HG03432 (cell line): ENCODE results near the gene OR1I1.
"Not testable (repeated sequence)": the region's sequence is repeated elsewhere in the genome, so short reads cannot be mapped to it uniquely, and the experiment has no call there.

Experiments
- ATAC-seq: cut with Tn5 transposase; IDR thresholded peaks from one replicate; pipeline ENCODE4 v1.9.1; 2021; ENCODE audit warnings: mild to moderate bottlenecking, moderate library complexity; ENCODE audit not compliant: unreplicated experiment

Gene OR1I1

DNA sequence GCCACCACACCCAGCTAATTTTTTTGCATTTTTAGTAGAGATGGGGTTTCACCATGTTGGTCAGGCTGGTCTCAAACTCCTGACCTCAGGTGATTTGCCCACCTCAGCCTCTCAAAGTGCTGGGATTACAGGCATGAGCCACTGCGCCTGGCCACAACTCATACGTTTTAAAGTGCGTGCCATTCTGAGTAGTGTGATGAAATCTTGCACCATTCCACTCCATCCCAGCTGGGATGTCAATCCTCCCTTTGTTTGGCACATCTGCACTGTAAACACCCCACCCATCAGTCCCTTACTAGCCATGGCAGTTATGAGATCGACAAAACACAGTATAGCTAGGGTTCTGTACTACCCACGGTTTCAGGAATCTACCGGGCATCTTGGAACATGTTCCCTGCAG lies 16.0 kb downstream of the OR1I1 start:
- ATAC-seq, result not testable (repeated sequence)

DNA sequence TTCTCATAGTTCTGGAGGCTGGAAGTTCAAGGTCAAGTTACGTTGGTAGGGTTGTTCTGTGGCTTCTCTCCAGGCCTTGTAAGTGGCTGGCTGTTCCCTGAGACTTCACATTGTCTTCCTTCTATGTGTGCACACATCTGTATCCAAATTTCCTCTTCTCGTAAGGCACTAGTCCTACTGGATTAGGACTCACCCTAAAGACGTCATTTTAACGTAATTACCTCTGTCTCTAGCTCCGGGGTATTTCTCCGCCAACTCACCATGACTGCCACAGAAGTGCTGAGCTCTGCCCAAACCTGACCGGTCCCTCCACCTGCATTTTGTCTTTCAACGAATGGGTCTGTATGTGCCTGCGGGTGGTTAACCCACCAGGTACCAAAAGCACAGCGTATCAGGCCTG lies 16.4 kb downstream of the OR1I1 start:
- no peak for ATAC-seq

DNA sequence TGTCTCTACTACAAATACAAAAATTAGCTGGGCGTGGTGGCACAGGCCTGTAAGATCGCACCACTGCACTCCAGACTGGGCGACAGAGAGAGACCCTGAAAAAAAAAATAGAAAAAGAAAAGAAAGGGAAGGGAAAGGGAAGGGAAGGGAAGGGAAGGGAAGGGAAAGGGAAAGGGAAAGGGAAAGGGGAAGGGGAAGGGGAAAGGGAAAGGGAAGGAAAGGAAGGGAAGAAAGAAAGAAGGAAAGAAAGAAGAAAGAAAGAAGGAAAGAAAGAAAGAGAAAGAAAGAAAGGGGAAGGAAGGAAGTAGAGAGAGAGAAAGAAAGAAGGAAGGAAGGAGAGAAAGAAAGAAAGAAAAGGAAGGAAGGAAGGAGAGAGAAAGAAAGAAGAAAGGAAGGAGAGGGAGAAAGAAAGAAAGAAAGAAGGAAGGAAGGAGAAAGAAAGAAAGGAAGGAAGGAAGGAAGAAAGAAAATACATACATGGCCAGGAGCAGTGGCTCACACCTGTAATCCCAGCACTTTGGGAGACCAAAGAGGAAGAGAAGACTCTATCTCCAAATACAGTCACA lies 17.1 kb downstream of the OR1I1 start:
- no peak for ATAC-seq

DNA sequence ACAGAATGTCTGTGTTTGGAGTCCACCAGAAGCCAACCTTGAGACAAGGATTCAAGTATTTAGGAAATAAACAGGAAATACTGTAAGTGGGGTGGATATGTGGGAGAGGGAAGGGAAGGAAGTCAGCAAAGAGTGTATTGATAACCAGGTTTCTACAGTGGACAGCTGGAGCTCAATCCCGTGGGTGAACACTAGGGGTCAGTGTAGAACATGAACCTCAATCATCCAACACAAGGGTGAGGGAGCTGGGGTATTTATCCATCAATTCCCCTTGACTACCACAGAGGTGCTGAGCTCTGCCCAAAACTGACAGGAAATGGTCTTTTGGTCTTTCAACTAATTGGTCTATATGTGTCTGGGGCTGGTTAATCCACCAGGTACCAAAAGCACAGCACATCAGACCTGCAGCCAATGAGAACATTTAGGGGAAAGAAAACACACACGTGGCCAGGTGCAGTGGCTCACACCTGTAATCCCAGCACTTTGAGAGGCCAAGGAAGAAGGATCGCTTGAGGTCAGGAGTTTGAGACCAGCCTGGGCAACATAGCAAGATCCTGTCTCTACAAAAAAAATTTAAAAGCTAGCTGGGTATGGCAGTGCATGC lies 19.6 kb downstream of the OR1I1 start:
- ATAC-seq, result no peak

DNA sequence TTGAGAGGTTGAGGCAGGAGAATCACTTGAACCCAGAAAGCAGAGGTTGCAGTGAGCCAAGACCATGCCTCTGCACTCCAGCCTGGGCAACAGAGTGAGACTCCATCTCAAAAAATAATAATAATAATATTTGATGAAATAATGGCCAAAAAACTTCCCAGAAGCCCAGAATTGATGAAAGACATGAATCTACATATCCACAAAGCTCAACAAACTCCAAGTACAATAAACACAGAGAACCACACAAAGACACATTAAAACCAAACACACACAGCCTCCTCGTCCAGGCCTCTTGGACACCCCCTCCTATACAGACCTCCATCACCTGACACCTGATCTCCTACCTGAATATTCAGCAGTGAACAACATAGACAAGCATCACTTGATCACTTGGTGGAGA lies 22.0 kb downstream of the OR1I1 start:
- no peak for ATAC-seq

DNA sequence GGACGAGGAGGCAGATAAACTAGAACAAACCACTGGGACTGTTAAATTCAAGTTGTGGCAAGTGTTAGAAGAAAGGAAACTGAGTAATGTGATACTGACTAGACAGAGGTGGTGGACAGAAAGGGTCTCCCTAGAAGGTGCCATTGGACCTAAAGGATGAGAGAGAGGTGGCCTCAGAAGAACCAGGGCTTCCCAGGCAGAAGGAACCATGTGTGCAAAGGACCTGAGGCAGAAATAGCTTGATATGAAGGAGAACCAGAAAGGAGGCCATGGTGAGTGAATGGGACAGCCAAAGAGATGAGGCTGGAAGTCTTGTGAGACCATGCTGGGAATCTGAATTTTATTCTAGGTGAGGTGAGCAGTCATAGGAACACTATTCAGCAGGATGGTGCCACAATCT lies 22.4 kb downstream of the OR1I1 start:
- no peak for ATAC-seq

DNA sequence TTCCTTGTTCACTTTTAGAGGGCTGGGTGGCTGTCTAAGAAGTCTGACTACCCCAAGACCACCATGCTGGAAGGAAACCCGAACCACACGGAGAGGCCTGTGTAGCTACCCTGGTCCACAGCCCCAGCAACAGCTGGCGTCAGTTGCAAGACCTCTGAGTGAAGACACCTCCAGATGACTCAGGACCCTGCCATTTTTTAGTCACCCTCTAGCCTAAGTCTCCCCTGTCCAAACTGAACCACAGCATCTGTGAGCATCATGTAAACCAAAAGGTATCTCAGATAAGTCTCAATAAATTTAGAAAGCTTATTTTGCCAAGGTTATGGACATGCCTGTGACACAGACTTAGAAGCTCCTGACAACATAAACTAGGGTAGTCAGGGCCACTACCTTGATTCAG lies 23.0 kb downstream of the OR1I1 start:
- no peak for ATAC-seq

DNA sequence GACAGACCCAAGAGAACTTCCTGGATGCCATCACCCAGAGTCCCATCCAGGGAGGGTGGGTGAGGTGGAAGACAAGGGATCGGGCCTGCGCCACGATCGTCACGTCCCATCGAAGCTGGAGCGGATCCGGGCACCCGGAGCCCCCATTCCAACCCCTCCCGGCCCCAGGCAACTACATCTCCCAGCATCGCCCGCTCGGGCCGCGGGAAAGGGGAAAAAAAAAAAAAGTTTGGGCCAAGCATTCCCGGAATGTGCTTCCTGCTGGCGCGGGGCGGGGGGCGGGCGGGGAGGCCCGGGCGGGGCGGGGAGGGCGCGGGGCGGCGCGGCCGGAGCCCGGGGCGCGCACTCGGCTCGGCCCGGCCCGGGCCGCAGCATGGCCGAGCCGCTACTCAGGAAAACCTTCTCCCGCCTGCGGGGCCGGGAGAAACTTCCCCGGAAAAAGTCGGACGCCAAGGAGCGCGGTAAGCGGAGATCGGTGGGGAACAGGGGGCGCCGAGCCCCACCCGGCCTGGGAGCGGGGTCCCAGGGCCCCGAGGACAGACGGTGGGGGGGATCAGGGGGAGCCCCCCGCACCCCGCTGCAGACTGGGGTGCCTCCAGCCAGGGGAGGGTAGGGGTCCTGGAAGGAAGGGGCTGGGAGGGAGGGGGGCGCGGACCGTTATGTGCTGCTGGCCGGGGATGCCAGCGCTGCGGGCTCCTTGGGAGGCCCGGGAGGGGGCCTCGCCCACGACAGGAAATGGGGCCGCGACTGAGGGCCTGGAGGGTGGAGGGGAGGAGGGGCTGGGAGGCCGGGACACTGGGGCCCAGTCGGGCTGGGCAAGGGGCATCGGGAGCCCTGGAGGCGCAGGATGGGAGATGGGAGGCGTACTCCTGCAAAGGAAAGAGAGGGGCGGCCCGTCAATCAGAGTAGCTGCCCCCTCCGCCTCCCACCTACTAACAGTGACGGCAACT lies 25.3 kb downstream of the OR1I1 start, which contains the start of gene SYDE1:
TSS of gene SYDE1 (plus strand) at position 341 of the 950 bp plus-strand sequence. CDS start at position 374, 33 bp downstream.
- ATAC-seq, result no peak

DNA sequence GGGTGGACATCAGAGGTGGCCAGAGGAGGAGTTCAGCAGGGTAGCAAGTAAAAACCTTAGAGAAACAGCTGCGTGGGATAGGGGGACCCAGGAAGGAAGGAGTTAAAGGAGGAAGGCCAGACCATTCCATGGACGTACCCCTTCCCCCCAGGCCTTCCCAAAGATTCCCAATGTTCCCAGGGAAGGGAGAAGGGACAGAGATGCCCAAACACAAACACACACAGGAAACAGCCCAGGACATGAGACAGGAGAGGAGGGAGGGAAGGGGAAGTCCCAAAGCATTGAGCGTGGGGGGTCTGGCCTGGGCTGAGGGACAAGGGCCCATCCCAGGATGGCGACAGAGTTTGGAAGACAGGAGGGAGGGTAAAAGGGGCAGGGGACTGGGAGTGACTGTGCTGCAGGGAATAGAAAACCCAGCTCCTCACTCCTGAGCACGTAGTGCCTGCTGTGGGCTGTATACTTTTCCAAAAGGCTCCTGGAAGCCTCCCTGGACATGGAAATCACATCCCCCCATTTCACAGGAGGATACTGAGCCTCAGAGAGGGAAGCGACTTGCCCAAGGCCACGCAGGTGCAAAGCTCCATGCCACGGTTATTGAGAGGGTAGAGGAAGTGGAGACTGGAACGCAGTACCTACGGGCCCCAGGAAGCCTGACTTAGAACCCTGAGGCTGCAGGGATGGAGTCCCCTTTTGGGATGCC lies 26.3 kb downstream of the OR1I1 start:
- ATAC-seq, result no peak

DNA sequence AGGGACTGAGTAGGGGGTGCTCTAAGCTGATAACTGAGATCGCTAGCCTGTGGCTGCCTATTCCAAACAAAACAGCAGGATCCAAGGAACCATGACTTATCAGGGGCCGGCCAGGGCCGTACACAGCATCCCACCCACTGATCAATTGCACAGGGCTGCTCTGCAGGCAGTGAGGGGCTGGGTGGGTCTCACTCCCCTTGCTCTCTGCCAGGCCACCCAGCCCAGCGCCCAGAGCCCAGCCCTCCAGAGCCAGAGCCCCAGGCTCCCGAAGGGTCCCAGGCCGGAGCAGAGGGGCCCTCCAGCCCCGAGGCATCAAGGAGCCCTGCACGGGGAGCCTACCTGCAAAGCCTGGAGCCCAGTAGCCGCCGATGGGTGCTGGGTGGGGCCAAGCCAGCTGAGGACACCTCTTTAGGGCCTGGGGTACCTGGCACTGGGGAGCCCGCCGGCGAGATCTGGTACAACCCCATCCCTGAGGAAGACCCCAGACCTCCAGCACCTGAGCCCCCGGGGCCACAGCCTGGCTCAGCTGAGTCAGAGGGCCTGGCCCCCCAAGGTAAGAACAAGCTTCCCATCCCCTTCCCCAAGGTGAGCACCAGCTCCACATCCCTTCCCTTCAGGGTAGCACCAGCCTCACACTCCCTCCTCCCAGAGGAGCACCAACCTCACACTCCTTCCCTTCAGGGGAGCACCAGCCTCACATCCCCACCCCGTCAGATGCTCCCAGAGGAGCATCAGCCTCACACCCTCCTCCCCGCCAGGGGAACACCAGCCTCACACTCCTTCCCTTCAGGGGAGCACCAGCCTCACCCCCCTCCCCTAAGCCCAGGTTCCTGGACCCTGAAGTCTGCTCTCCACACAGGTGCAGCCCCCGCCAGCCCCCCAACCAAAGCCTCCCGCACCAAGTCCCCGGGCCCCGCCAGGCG lies 27.1 kb downstream of the OR1I1 start:
- no peak for ATAC-seq

DNA sequence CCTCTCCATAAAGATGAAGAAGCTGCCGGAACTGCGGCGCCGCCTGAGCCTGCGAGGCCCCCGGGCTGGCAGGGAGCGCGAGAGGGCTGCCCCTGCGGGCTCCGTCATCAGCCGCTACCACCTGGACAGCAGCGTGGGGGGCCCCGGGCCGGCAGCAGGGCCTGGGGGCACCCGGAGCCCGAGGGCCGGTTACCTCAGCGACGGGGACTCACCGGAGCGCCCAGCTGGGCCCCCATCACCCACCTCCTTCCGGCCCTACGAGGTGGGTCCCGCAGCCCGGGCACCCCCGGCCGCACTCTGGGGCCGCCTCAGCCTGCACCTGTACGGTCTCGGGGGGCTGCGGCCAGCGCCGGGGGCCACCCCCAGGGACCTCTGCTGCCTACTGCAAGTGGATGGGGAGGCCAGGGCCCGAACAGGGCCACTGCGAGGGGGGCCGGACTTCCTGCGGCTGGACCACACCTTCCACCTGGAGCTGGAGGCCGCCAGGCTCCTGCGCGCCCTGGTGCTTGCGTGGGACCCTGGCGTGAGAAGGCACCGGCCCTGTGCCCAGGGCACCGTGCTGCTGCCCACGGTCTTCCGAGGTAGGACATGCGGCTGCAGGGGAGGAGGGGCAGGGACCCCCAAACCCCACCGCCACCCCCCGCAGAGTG lies 27.9 kb downstream of the OR1I1 start:
- ATAC-seq, result no peak

DNA sequence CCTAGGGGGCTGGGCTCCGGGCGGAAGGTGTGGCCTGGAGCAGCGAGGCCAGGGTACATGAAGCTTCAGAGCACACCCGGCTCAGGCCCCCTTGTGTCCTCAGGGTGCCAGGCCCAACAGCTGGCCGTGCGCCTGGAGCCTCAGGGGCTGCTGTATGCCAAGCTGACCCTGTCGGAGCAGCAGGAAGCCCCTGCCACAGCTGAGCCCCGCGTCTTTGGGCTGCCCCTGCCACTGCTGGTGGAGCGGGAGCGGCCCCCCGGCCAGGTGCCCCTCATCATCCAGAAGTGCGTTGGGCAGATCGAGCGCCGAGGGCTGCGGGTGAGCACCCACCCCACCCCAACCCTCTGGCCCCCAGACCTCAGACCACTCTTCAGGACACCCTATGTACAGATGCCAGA lies 28.4 kb downstream of the OR1I1 start:
- ATAC-seq, result no peak

DNA sequence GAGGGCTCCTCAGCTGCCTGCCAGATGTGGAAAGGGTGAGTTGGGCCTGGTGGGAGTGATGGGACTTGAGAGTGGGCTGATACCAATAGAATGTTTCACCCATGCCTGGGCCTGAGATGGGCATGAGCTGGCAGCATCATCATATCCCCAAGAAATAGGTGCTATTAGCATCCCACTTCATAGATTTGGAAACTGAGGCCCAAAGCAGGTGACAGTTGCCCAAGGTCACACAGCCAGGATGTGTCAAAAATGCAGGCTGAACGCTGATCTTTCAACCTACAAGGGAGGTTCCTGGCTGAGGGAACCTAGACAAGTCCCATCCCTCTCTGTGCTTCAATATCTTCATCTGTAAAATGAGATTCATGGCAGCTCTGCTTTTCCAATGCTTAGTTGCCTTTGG lies 29.7 kb downstream of the OR1I1 start:
- ATAC-seq, result no peak

DNA sequence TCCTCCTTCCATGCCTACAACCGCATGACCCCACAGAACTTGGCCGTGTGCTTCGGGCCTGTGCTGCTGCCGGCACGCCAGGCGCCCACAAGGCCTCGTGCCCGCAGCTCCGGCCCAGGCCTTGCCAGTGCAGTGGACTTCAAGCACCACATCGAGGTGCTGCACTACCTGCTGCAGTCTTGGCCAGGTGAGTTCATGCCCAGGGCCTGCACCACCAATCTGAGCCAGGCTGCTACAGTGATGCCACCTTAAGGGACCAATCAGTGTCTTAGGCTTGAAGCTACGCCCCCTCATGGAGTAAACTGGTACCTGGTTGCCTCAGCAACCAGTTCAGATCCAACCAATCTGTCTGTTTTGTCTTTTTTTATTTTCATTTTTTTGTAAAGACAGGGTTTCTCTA lies 30.4 kb downstream of the OR1I1 start:
- no peak for ATAC-seq

DNA sequence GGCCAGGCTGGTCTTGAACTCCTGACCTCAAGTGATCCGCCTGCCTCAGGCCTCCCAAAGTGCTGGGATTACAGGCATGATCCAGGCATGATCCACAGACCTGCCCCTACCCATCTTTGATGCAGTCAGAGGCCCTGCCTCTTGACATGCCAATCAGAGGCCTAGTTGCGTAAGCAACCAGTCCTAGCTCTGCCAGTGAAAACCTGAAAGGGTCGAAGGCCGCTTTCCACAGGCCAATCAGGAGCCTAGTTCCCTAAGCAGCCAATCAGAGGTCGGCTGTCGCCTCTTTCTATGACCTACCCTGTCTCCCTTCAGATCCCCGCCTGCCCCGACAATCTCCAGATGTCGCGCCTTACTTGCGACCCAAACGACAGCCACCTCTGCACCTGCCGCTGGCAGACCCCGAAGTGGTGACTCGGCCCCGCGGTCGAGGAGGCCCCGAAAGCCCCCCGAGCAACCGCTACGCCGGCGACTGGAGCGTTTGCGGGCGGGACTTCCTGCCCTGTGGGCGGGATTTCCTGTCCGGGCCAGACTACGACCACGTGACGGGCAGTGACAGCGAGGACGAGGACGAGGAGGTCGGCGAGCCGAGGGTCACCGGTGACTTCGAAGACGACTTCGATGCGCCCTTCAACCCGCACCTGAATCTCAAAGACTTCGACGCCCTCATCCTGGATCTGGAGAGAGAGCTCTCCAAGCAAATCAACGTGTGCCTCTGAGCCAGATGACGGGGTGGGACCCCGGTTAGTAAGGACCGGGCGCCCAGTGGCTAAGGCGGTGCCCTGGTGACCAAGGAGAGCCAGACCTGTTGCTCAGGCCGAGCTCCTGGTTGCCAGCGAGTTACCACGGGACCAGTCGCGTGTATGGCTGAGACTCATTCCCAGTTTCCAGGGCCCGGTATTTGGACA lies 31.5 kb downstream of the OR1I1 start:
- ATAC-seq, result no peak

DNA sequence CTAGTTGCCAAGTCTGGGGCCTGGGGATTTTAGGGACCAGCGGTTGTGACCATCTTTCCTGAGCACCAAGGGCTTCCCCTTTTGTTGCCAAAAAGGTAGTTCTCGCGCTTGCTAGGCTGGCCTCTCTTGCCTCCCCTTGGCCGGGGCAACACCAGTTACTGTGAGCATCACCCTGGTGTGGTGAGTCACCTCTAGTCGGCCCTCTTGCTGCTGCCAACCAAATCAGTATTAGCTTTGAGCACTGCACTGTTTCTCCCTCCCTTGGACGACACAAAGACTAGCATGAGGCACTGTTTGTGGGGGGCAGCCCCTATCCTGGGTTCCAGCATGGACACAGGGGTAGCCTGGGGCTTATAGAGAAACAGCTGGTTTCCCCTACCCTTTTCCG lies 32.1 kb downstream of the OR1I1 start:
- ATAC-seq, result no peak

DNA sequence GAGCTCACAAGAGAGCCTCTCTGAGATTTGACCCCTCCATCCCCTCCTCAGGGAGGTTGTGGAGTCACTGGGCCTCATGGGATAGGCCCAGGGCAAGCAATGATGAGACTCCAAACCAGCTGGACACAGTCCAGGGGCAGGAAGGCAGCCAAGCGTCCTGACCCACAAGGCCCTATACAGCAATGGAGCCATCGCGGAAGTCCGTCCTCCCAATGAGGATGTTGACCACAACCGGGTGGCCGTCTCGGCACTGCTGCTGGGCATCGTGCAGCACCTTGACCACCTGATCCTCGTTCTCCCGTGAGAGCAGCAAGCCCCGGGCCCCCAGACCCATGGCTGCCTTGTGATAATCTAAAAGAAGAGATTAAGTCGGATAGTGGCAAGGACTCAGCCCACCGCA lies 33.1 kb downstream of the OR1I1 start:
- ATAC-seq, result no peak

DNA sequence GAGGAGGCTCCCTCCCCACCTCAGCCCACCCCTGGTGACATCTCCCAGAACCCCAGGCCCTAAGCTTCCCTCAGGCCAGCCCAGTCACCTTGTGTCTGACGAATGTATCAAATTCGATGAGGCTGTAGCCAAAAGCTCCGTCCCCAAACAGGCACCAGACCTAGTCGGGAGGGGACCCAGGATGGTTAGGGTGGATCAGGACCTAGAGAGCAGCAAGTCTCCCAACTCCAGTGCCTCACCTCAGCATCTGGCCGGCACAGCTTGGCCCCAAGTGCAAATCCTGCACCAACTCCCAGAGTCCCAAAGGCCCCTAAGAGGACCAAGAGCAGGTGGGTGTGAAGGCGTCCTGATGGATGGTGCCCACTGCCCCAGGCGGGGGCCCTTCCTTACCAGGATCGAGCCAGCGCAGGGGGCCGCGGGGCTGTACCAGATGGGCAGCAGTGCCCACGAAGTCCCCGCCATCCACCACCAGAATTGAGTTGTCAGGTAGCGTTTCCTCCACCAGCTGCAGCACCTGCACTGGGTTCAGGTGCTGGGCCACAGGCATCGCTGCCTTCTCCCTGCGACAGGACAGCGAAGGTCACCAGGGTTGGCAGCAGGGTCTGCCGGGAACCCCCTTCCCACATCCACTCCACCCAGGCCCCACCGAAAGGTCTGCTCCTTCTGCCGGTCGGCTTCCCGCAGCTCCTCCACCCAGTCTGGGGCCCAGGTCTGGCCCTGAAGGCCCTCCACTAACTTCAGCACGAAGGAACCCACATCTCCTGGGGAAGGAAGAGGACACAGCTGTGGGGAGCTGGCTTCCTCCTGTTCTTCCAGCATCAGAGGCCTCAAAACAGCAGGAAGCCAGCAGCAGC lies 34.0 kb downstream of the OR1I1 start:
- no peak for ATAC-seq
